Liver (tissue), 9 donors: Measurements from ENCODE around the gene ZSCAN12. TPM values are rescaled to one million over a fixed set of nuclear protein-coding genes. Genes with fewer than 3 reads are reported as not detected.

Source experiments
- DNase-seq: peaks from one replicate; pipeline ENCODE4 v3.0.0-alpha.2; 2017; ENCODE audit warnings: low spot score
- H3K27ac ChIP-seq, 2 donors: one replicate each; pipeline ENCODE4 v1.7.0; 2013; ENCODE audit warnings: inconsistent platforms in 2 of 2, low read length in 2 of 2, control low read depth in 1 of 2, low read depth in 1 of 2, mild to moderate bottlenecking in 1 of 2
- H3K27me3 ChIP-seq, 4 donors: one replicate each; pipeline versions ENCODE4 v1.6.1 to v1.7.0; 2013; ENCODE audit warnings: low read length in 3 of 4, inconsistent platforms in 1 of 4, mild to moderate bottlenecking in 1 of 4, moderate library complexity in 1 of 4; ENCODE audit not compliant: control insufficient read depth in 4 of 4, insufficient read depth in 4 of 4
- H3K36me3 ChIP-seq, 4 donors: one replicate each; pipeline versions ENCODE4 v1.6.1 to v1.7.0; 2013; ENCODE audit warnings: low read length in 3 of 4, mild to moderate bottlenecking in 3 of 4, low read depth in 1 of 4, moderate library complexity in 1 of 4; ENCODE audit not compliant: control insufficient read depth in 4 of 4, insufficient read depth in 3 of 4
- H3K4me1 ChIP-seq, 4 donors: one replicate each; pipeline versions ENCODE4 v1.6.1 to v1.7.0; 2013; ENCODE audit warnings: low read length in 3 of 4, mild to moderate bottlenecking in 3 of 4, moderate library complexity in 1 of 4; ENCODE audit not compliant: control insufficient read depth in 4 of 4, insufficient read depth in 4 of 4
- H3K4me3 ChIP-seq, 3 donors: one replicate each; pipeline versions ENCODE4 v1.6.1 to v1.7.0; 2013; ENCODE audit warnings: low read length in 3 of 3, control low read depth in 1 of 3, low read depth in 1 of 3, mild to moderate bottlenecking in 1 of 3
- H3K9ac ChIP-seq, 2 donors: one replicate each; pipeline ENCODE4 v1.7.0; 2013; ENCODE audit warnings: low read length in 2 of 2, mild to moderate bottlenecking in 2 of 2, moderate library complexity in 2 of 2, control low read depth in 1 of 2, low read depth in 1 of 2
- H3K9me3 ChIP-seq, 4 donors: one replicate each; pipeline versions ENCODE4 v1.6.1 to v1.7.0; 2013; ENCODE audit warnings: low read length in 3 of 4; ENCODE audit not compliant: control insufficient read depth in 4 of 4
- ATF3 ChIP-seq: IDR thresholded peaks from 2 replicates; pipeline ENCODE4 v1.6.1; 2016; ENCODE audit warnings: antibody characterized with exemption
- CTCF ChIP-seq: fragments of 150-350 bp; IDR thresholded peaks from 2 replicates; pipeline ENCODE4 v1.5.1; 2017; ENCODE audit warnings: improper control_type of control experiment, low read depth, low read length; ENCODE audit not compliant: missing input control
- EGR1 ChIP-seq, 2 donors: IDR thresholded peaks; 2 replicates each; pipeline ENCODE4 v1.6.1; 2016 to 2018; ENCODE audit warnings: antibody characterized with exemption in 2 of 2, low read depth in 2 of 2
- FOXA1 ChIP-seq: IDR thresholded peaks from 2 replicates; pipeline ENCODE4 v1.6.1; 2016; ENCODE audit warnings: antibody characterized with exemption
- FOXA2 ChIP-seq: IDR thresholded peaks from 2 replicates; pipeline ENCODE4 v1.6.1; 2016; ENCODE audit warnings: antibody characterized with exemption
- GABPA ChIP-seq, 2 donors: IDR thresholded peaks in 1 of 2; conservative IDR thresholded peaks in 1 of 2; 2 replicates each; pipeline ENCODE4 v1.6.1; 2016; ENCODE audit warnings: antibody characterized with exemption in 2 of 2, mild to moderate bottlenecking in 1 of 2, moderate library complexity in 1 of 2
- HNF4A ChIP-seq, 2 donors: conservative IDR thresholded peaks; 2 replicates each; pipeline ENCODE4 v1.6.1; 2016; ENCODE audit warnings: antibody characterized with exemption in 2 of 2, mild to moderate bottlenecking in 2 of 2
- HNF4G ChIP-seq: IDR thresholded peaks from 2 replicates; pipeline ENCODE4 v1.6.1; 2016; ENCODE audit warnings: antibody characterized with exemption
- JUND ChIP-seq, 2 donors: IDR thresholded peaks; 2 replicates each; pipeline ENCODE4 v1.6.1; 2016; ENCODE audit warnings: antibody characterized with exemption in 2 of 2
- MAX ChIP-seq: IDR thresholded peaks from 2 replicates; pipeline ENCODE4 v1.6.1; 2016; ENCODE audit warnings: antibody characterized with exemption
- NR2F2 ChIP-seq: IDR thresholded peaks from 2 replicates; pipeline ENCODE4 v1.6.1; 2016; ENCODE audit warnings: antibody characterized with exemption
- RAD21 ChIP-seq, 2 donors: IDR thresholded peaks; 2 replicates each; pipeline ENCODE4 v1.6.1; 2016; ENCODE audit warnings: antibody characterized with exemption in 2 of 2, mild to moderate bottlenecking in 2 of 2
- REST ChIP-seq: IDR thresholded peaks from 2 replicates; pipeline ENCODE4 v1.6.1; 2016; ENCODE audit warnings: antibody characterized with exemption, mild to moderate bottlenecking
- RXRA ChIP-seq, 2 donors: IDR thresholded peaks; 2 replicates each; pipeline ENCODE4 v1.6.1; 2017 to 2018; ENCODE audit warnings: antibody characterized with exemption in 2 of 2, mild to moderate bottlenecking in 1 of 2
- SP1 ChIP-seq: IDR thresholded peaks from 2 replicates; pipeline ENCODE4 v1.6.1; 2018; ENCODE audit warnings: antibody characterized with exemption, mild to moderate bottlenecking
- TAF1 ChIP-seq: conservative IDR thresholded peaks from 2 replicates; pipeline ENCODE4 v1.6.1; 2016; ENCODE audit warnings: antibody characterized with exemption, mild to moderate bottlenecking
- ZBTB33 ChIP-seq: IDR thresholded peaks from 2 replicates; pipeline ENCODE4 v1.6.1; 2016; ENCODE audit warnings: antibody characterized with exemption
- WGBS: extraction: QIAGEN DNeasy Blood & Tissue Kit; methylation state at CpG from one replicate; pipeline ENCODE4 v1.1.7; 2013; 5-methylcytosine and 5-hydroxymethylcytosine counted together
- polyA plus RNA-seq, 2 donors: library from polyadenylated mRNA; stranded (reverse) in 1 of 2; unstranded in 1 of 2; fragments of 200-250 nt in 1 of 2; fragments of >200 nt in 1 of 2; fragmentation: Nextera tagmentation in 1 of 2; extraction: Ambion mirVana in 1 of 2; gene quantifications; one replicate each; pipeline versions ENCODE4 v1.2.1 to v1.2.3, GENCODE V29; 2013 to 2015
- total RNA-seq, 2 donors: library from RNA; depleted of rRNA; stranded (reverse); fragments of >200 nt; gene quantifications; one replicate each; pipeline ENCODE4 v1.2.3, GENCODE V29; 2014
- donor health status: healthy.
- donor health status: healthy.
- donor health status: healthy.
- donor health status: healthy.
- donor health status: healthy.

The ZSCAN12 gene
- total and polyA plus RNA-seq, 4 donors = 0.46 to 3.9 (median 2.0) TPM

GRCh38 chr6:28401172-28401571, 1.6 kb upstream of the ZSCAN12 start:
- DNase-seq = no peak
- WGBS = 79% methylated on average over 1 of the region's 1 CpG
- Histone ChIP-seq H3K4me1 (peaks cover 2 to 15% (median 5%) of the 10 kb centered on the region in 4 donors), H3K27ac (no peak overlapping the region), H3K9me3 (no peaks in the 10 kb centered on the region), H3K4me3 (no peak overlapping the region), H3K36me3 (peaks cover 0 to 3% (median 0%) of the 10 kb centered on the region in 4 donors), H3K9ac (no peak overlapping the region), H3K27me3 (no peaks in the 10 kb centered on the region)
- no peak for TF ChIP-seq ZBTB33
- TF ChIP-seq EGR1 (IDR thresholded peaks at IDR 0.05; ENCODE audit: low read depth in 2 of 2) = no peak
- no peak for TF ChIP-seq ATF3
- no peak for TF ChIP-seq RXRA (IDR thresholded peaks at IDR 0.05)
- no peak for TF ChIP-seq SP1
- no peak for TF ChIP-seq HNF4A (conservative IDR thresholded peaks at IDR 0.05)
- no peak for TF ChIP-seq FOXA1
- TF ChIP-seq JUND (IDR thresholded peaks at IDR 0.05) = no peak
- TF ChIP-seq GABPA (IDR thresholded peaks at IDR 0.05 in 1 of 2, conservative IDR thresholded peaks at IDR 0.05 in 1 of 2) = no peak
- no peak for TF ChIP-seq REST
- no peak for TF ChIP-seq TAF1
- TF ChIP-seq HNF4G = no peak
- no peak for TF ChIP-seq MAX
- no peak for TF ChIP-seq RAD21 (IDR thresholded peaks at IDR 0.05)
- TF ChIP-seq CTCF = no peak
- no peak for TF ChIP-seq FOXA2

- peak overlapping the region; percentile 70 to 80 (median 72) for H3K4me3 ChIP-seq
- H3K27ac ChIP-seq = no peak overlapping the region
- peaks cover 2 to 15% (median 7%) of the 10 kb centered on the region in 4 donors for H3K4me1 ChIP-seq
- TF ChIP-seq CTCF (no peak), JUND (IDR thresholded peaks at IDR 0.05) (no peak), RAD21 (IDR thresholded peaks at IDR 0.05) (no peak), ATF3 (no peak), NR2F2 (no peak), EGR1 (IDR thresholded peaks at IDR 0.05; ENCODE audit: low read depth in 2 of 2) (no peak), REST (no peak), FOXA1 (no peak)
- H3K36me3 ChIP-seq = peaks cover 0 to 3% (median under 1%) of the 10 kb centered on the region in 4 donors
- no peak for DNase-seq
- peak overlapping the region in 1 of 2 donors; percentile 11 for H3K9ac ChIP-seq
- no peaks in the 10 kb centered on the region for H3K27me3 ChIP-seq
- no peaks in the 10 kb centered on the region for H3K9me3 ChIP-seq
- WGBS = 28% methylated on average over 8 of the region's 8 CpGs
Measured at GRCh38 chr6:28400122-28400451, 540 bp upstream of the ZSCAN12 start.
